ENCODE results near the gene SRSF7.
"Not testable (repeated sequence)": the region's sequence is repeated elsewhere in the genome, so short reads cannot be mapped to it uniquely, and the experiment has no call there.

SRSF7 gene

DNA sequence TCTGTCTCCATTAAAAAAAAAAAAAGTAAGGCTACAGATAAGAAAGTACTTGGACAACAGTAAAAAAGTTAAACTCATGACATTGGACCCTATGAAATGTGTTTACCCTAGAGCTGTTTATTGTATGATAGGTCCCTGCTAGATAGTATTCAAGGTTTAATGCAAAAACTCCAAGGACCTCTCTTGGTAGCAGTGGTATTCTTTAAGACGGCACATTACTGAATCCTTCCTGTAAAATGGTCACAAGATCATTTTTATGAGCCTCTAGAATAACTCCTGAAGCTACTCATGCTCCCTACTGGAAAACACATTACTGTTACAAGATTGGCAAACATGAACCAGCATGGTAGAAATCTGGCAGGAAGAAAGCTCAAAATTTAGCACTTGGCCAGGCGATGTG, 46.5 kb downstream of the SRSF7 start:
- DNase-seq (ENCODE audit: low read depth): no peak

DNA sequence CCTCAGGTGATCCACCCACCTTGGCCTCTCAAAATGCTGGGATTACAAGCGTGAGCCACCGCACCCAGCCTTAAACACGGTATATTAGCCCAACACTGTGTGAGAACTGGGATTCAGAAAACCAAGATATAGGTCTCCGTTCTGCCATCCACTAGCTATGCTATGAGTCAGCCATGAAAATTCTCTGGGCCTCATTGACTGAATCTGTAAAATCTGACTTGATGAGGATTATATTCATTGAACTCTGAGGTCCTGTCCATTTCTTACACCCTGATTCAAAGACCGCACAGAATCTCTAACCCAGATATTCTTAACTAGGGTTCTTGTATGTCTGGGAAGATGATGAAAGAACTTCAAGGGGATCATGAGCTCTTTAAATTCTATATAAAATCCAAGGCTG, 47.8 kb downstream of the SRSF7 start:
- H3K4me3 ChIP-seq (ENCODE audit: low read depth, low read length); DNase-seq (ENCODE audit: low read depth): not testable (repeated sequence)

More for the DNA sequence above, 46.5 kb downstream of the SRSF7 start:
- H3K4me3 ChIP-seq (ENCODE audit: low read depth, low read length): no peak overlapping the region
- TF ChIP-seq, protein P1, sequence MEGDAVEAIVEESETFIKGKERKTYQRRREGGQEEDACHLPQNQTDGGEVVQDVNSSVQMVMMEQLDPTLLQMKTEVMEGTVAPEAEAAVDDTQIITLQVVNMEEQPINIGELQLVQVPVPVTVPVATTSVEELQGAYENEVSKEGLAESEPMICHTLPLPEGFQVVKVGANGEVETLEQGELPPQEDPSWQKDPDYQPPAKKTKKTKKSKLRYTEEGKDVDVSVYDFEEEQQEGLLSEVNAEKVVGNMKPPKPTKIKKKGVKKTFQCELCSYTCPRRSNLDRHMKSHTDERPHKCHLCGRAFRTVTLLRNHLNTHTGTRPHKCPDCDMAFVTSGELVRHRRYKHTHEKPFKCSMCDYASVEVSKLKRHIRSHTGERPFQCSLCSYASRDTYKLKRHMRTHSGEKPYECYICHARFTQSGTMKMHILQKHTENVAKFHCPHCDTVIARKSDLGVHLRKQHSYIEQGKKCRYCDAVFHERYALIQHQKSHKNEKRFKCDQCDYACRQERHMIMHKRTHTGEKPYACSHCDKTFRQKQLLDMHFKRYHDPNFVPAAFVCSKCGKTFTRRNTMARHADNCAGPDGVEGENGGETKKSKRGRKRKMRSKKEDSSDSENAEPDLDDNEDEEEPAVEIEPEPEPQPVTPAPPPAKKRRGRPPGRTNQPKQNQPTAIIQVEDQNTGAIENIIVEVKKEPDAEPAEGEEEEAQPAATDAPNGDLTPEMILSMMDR (IDR thresholded peaks at IDR 0.05; ENCODE audit: low read depth, low read length, missing control alignments): no peak

DNA sequence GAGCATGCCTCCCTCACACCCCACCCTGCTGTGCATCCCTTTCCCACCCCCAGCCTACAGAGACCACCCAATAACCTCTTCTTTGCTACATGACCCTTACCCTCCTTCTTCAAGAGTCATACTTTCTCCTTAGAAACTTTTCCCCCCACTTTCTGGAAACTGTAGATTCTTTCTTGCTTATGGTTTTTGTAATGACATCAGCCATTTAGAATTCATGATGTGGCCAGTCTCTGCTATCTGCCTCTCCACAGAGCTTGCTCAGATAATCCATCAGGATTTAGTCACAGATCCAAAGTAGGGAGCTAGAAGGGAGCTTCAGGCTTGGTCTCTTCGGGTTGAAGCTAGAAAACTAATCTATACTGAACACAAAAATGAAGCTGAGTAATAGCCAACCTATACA, 48.7 kb downstream of the SRSF7 start:
- TF ChIP-seq, protein P1 (IDR thresholded peaks at IDR 0.05; ENCODE audit: low read depth, low read length, missing control alignments): no peak
- H3K4me3 ChIP-seq (ENCODE audit: low read depth, low read length): no peak overlapping the region
- DNase-seq (ENCODE audit: low read depth): no peak

DNA sequence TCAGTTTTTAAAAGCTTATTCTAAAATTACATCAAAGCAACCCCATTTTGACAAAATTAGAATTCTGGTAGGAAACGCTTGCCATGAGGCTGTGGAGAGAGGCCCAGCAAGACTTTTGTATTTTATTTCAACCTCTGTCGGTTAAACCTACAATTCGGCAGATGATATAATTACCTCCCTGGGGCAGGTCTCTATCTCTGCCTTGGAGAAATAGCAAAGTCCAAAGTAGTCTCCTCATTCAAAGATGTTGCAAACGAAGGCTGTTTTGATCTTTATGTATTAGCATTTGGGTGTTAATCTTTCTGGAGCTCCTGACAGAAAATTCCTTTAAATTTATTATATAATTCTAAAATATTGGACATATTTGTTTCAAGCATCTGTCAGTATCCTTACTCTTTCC, 49.6 kb downstream of the SRSF7 start:
- no peak for DNase-seq (ENCODE audit: low read depth)
- TF ChIP-seq, protein P1 (IDR thresholded peaks at IDR 0.05; ENCODE audit: low read depth, low read length, missing control alignments): no peak
- no peak overlapping the region for H3K4me3 ChIP-seq (ENCODE audit: low read depth, low read length)

DNA sequence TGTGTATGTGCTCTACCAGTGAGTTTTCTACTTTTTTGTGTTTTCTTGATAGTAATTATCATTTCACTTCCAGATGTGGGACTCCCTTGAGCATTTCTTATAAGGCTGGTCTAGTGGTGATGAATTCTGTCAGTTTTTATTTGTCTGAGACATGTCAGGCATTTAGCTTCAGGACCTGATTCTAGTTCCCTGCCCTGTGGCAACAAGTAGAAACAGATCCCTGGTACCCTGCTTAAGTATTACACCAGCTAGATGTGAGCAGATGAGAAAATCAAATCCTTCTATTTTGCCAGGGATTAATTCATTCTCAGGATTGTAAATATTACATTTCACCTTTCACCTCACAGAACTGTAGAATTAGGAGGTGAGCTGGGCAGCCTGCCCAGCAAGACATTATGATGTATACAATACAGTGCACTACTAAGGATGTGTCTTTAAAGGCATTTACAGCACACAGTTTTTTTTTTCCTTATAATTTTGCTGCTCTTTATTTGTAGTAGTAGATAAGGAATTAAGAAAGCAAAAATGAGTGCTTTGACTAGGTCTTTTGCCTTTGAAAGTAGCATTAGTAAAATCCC, 50.2 kb downstream of the SRSF7 start:
- DNase-seq (ENCODE audit: low read depth): no peak
- TF ChIP-seq, protein P1 (IDR thresholded peaks at IDR 0.05; ENCODE audit: low read depth, low read length, missing control alignments): no peak
- no peak overlapping the region for H3K4me3 ChIP-seq (ENCODE audit: low read depth, low read length)

DNA sequence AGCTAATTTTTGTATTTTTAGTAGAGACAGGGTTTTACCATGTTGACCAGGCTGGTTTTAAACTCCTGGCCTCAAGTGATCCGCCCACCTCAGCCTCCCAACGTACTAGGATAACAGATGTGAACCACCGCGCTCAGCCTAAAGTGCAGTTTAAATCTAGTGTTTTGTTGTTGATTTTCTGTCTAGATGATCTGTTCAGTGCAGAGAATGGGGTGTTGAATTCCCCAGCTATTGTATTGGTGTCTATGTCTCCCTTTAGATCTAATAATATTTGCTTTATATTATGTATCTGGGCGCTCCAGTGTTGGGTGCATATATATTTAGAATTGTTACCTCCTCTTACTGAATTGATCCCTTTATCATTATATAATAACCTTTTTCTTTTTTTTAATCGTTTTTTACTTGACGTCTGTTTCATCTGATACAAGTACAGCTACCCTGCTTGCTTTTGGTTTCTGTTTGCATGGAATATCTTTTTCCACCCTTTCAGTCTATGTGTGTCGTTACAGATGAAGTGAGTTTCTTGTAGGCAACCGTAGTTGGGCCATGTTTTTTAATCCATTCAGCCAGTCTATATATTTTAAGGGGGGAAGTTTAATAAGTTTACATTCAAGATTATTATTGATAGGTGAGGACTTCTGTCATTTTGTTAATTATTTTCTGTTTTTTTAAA, 50.9 kb downstream of the SRSF7 start:
- DNase-seq (ENCODE audit: low read depth): no peak
- H3K4me3 ChIP-seq (ENCODE audit: low read depth, low read length): no peak overlapping the region
- TF ChIP-seq, protein P1 (IDR thresholded peaks at IDR 0.05; ENCODE audit: low read depth, low read length, missing control alignments): no peak

DNA sequence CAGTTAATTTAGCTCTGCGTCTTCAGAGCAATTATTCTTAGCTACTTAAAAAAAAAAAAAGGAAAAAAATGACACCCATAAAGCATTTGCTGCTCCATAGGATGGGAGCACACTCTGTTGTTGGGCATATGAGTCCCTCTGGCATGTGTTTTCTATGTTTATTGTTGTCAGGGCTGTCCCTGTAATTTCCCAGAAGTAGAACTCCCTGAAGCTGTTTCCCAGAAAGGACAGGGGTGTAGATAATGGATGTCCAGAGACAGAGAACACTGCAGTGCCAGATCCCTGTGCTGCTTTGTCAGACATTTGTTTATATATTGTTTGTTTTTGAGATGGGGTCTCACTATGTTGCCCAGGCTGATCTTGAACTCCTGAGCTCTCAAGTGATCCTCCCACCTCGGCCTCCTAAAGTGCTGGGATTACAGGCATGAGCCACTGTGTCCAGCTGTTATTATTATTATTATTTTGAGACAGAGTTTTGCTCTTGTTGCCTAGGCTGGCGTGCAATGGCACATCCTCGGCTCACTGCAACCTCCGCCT, 52.6 kb downstream of the SRSF7 start:
- no peak for DNase-seq (ENCODE audit: low read depth)
- TF ChIP-seq, protein P1 (IDR thresholded peaks at IDR 0.05; ENCODE audit: low read depth, low read length, missing control alignments): no peak
- H3K4me3 ChIP-seq (ENCODE audit: low read depth, low read length): no peak overlapping the region
